ENCODE measurements around the gene CHRNA4.
"Not testable (repeated sequence)": the region's sequence is repeated elsewhere in the genome, so short reads cannot be mapped to it uniquely, and the experiment has no call there.

The CHRNA4 gene

GRCh38 chr20:63306673-63307537 lies 54.2 kb downstream of the CHRNA4 start:
- DNase-seq = no peak

- DNase-seq = not testable (repeated sequence)
Measured at GRCh38 chr20:63305933-63306672, 55.0 kb downstream of the CHRNA4 start.

GRCh38 chr20:63305393-63305792 lies 55.8 kb downstream of the CHRNA4 start:
- no peak for DNase-seq

GRCh38 chr20:63303095-63303666 lies 58.0 kb downstream of the CHRNA4 start:
- DNase-seq = no peak

GRCh38 chr20:63301671-63302070 lies 59.5 kb downstream of the CHRNA4 start:
- no peak for DNase-seq

- DNase-seq = no peak
Measured at GRCh38 chr20:63298731-63299312, 62.3 kb downstream of the CHRNA4 start.

- DNase-seq = no peak
Measured at GRCh38 chr20:63297796-63298572, 63.2 kb downstream of the CHRNA4 start.

GRCh38 chr20:63297371-63297781 lies 63.8 kb downstream of the CHRNA4 start:
- DNase-seq = no peak

GRCh38 chr20:63296531-63297299 lies 64.4 kb downstream of the CHRNA4 start:
- no peak for DNase-seq

GRCh38 chr20:63295846-63296245 lies 65.3 kb downstream of the CHRNA4 start:
- no peak for DNase-seq

- DNase-seq = peak in 1 of 2 experiments; percentile 35
Measured at GRCh38 chr20:63295422-63295821, 65.7 kb downstream of the CHRNA4 start.

GRCh38 chr20:63295018-63295417 lies 66.1 kb downstream of the CHRNA4 start:
- DNase-seq = no peak

- no peak for DNase-seq
Measured at GRCh38 chr20:63294536-63294900, 66.6 kb downstream of the CHRNA4 start.

GRCh38 chr20:63293871-63294535 lies 67.1 kb downstream of the CHRNA4 start:
- no peak for DNase-seq

GRCh38 chr20:63293456-63293855 lies 67.7 kb downstream of the CHRNA4 start:
- DNase-seq = no peak
